Tibial nerve (tissue), 4 donors: ENCODE results near the gene RNF114. TPM values are rescaled to one million over a fixed set of nuclear protein-coding genes. Genes with fewer than 3 reads are reported as not detected.
"Not testable (repeated sequence)": the region's sequence is repeated elsewhere in the genome, so short reads cannot be mapped to it uniquely, and the experiment has no call there.

ENCODE experiments used
- DNase-seq, 2 donors: peaks; one replicate each; pipeline ENCODE4 v3.0.0-alpha.2; 2019; ENCODE audit warnings: low spot score in 2 of 2
- H3K27ac ChIP-seq, 4 donors: fragments of 200-600 bp; sonication (generic) in 3 of 4; one replicate each; pipeline ENCODE4 v1.5.1; 2017 to 2019; ENCODE audit warnings: mild to moderate bottlenecking in 1 of 4
- H3K27me3 ChIP-seq, 2 donors: fragments of 200-600 bp; sonication (generic) in 1 of 2; one replicate each; pipeline versions ENCODE4 v1.5.1 to v1.6.0; 2017 to 2019
- H3K36me3 ChIP-seq, 3 donors: fragments of 200-600 bp; sonication (generic); one replicate each; pipeline ENCODE4 v1.5.1; 2018 to 2019
- H3K4me1 ChIP-seq, 4 donors: fragments of 200-600 bp; sonication (generic) in 3 of 4; one replicate each; pipeline ENCODE4 v1.5.1; 2017 to 2019
- H3K4me3 ChIP-seq, 4 donors: fragments of 200-600 bp; sonication (generic) in 3 of 4; one replicate each; pipeline ENCODE4 v1.5.1; 2017 to 2019; ENCODE audit warnings: mild to moderate bottlenecking in 1 of 4, moderate library complexity in 1 of 4
- H3K9me3 ChIP-seq, 4 donors: fragments of 200-600 bp; sonication (generic) in 3 of 4; one replicate each; pipeline ENCODE4 v1.5.1; 2017 to 2019
- CTCF ChIP-seq, 5 experiments: fragments of 200-600 bp in 3 of 5; fragments of 450-650 bp in 2 of 5; sonication (generic) in 3 of 5; IDR thresholded peaks; one replicate each; pipeline ENCODE4 v1.5.1; 2016 to 2019; ENCODE audit warnings: antibody characterized with exemption in 5 of 5, mild to moderate bottlenecking in 3 of 5, moderate library complexity in 2 of 5
- EP300 ChIP-seq, 2 donors: sonication (generic); formaldehyde crosslinking; IDR thresholded peaks; one replicate each; pipeline ENCODE4 v1.6.1; 2017; ENCODE audit warnings: antibody characterized with exemption in 2 of 2, mild to moderate bottlenecking in 1 of 2
- POLR2A ChIP-seq, 2 donors: fragments of 450-650 bp; IDR thresholded peaks; one replicate each; pipeline ENCODE4 v1.6.1; 2017; ENCODE audit warnings: antibody characterized with exemption in 2 of 2, mild to moderate bottlenecking in 2 of 2, moderate library complexity in 2 of 2
- WGBS, 2 donors: methylation state at CpG; one replicate each; pipeline ENCODE4 v1.1.5; 2018; 5-methylcytosine and 5-hydroxymethylcytosine counted together
- total RNA-seq, 4 donors: library from RNA; depleted of rRNA; stranded (reverse); fragments of >200 nt; gene quantifications; one replicate each; pipeline ENCODE4 v1.1.0, GENCODE V29; 2016

The RNF114 gene
- total RNA-seq, 4 donors from 2014 or later, result 211 to 311 (median 272) TPM

- Histone ChIP-seq H3K9me3 (no peaks in the 10 kb centered on the region), H3K36me3 (peaks cover 0 to 4% (median 0%) of the 10 kb centered on the region in 3 donors), H3K27ac (no peak overlapping the region), H3K4me3 (no peak overlapping the region), H3K4me1 (no peaks in the 10 kb centered on the region), H3K27me3 (no peaks in the 10 kb centered on the region)
- TF ChIP-seq EP300 (IDR thresholded peaks at IDR 0.05) (no peak), POLR2A (IDR thresholded peaks at IDR 0.05) (no peak), CTCF (IDR thresholded peaks at IDR 0.05) (no peak)
- WGBS, 2 donors, result 79 to 86% methylated on average over 5 to 8 of the region's 8 CpGs
- no peak for DNase-seq
Observed at GRCh38 chr20:49970498-49970897, 34.3 kb downstream of the RNF114 start.

GRCh38 chr20:49973981-49974380, 37.8 kb downstream of the RNF114 start:
- Histone ChIP-seq H3K4me1 (peaks cover 0 to 3% (median 2%) of the 10 kb centered on the region in 4 donors), H3K27me3 (no peaks in the 10 kb centered on the region), H3K4me3 (no peak overlapping the region), H3K27ac (no peak overlapping the region), H3K36me3 (no peaks in the 10 kb centered on the region), H3K9me3 (no peaks in the 10 kb centered on the region)
- 66 to 68% methylated on average over 4 of the region's 4 CpGs for WGBS, 2 donors
- no peak for TF ChIP-seq POLR2A (IDR thresholded peaks at IDR 0.05)
- no peak for TF ChIP-seq EP300 (IDR thresholded peaks at IDR 0.05)
- no peak for TF ChIP-seq CTCF (IDR thresholded peaks at IDR 0.05)
- no peak for DNase-seq

- Histone ChIP-seq H3K4me3 (no peak overlapping the region), H3K27me3 (no peaks in the 10 kb centered on the region), H3K27ac (no peak overlapping the region), H3K4me1 (peaks cover 0 to 20% (median 7%) of the 10 kb centered on the region in 4 donors), H3K36me3 (no peaks in the 10 kb centered on the region), H3K9me3 (no peaks in the 10 kb centered on the region)
- TF ChIP-seq EP300 (IDR thresholded peaks at IDR 0.05) (no peak), POLR2A (IDR thresholded peaks at IDR 0.05) (no peak), CTCF (IDR thresholded peaks at IDR 0.05) (no peak)
- WGBS, 2 donors, result 31 to 34% methylated on average over 2 of the region's 2 CpGs
- DNase-seq, result no peak
Observed at GRCh38 chr20:49976542-49976941, 40.3 kb downstream of the RNF114 start.

GRCh38 chr20:49977740-49978139, 41.5 kb downstream of the RNF114 start:
- H3K27ac ChIP-seq, H3K9me3 ChIP-seq, H3K4me3 ChIP-seq, H3K36me3 ChIP-seq, DNase-seq, H3K27me3 ChIP-seq: not testable (repeated sequence)
- peaks cover 0 to 32% (median 11%) of the 10 kb centered on the region in 4 donors for H3K4me1 ChIP-seq
- WGBS, 2 donors, result 86 to 96% methylated on average over 2 of the region's 2 CpGs

GRCh38 chr20:49978685-49979029, 42.5 kb downstream of the RNF114 start:
- DNase-seq, result no peak
- Histone ChIP-seq H3K27ac (peak overlapping the region in 1 of 4 donors; percentile 60), H3K27me3 (no peaks in the 10 kb centered on the region), H3K9me3 (no peaks in the 10 kb centered on the region), H3K36me3 (no peaks in the 10 kb centered on the region), H3K4me1 (peaks cover 0 to 40% (median 11%) of the 10 kb centered on the region in 4 donors), H3K4me3 (no peak overlapping the region)
- TF ChIP-seq CTCF (IDR thresholded peaks at IDR 0.05) (no peak), EP300 (IDR thresholded peaks at IDR 0.05) (no peak), POLR2A (IDR thresholded peaks at IDR 0.05) (no peak)
- WGBS, 2 donors, result 75 to 81% methylated on average over 3 of the region's 3 CpGs
